HG02973 (cell line): ENCODE measurements around the gene DIP2C.
"Not testable (repeated sequence)": the region's sequence is repeated elsewhere in the genome, so short reads cannot be mapped to it uniquely, and the experiment has no call there.

Source experiments
- ATAC-seq: cut with Tn5 transposase; IDR thresholded peaks from one replicate; pipeline ENCODE4 v1.9.1; 2021; ENCODE audit warnings: moderate library complexity; ENCODE audit not compliant: unreplicated experiment

DIP2C gene

GRCh38 chr10:271201-271600 is 418.3 kb downstream of the DIP2C start:
- no peak for ATAC-seq

- ATAC-seq, result no peak
Measured at GRCh38 chr10:269440-270074, 419.9 kb downstream of the DIP2C start.

GRCh38 chr10:267705-268104 is 421.8 kb downstream of the DIP2C start:
- ATAC-seq, result no peak

GRCh38 chr10:266974-267425 is 422.5 kb downstream of the DIP2C start:
- no peak for ATAC-seq

- ATAC-seq, result not testable (repeated sequence)
Measured at GRCh38 chr10:265816-266588, 423.5 kb downstream of the DIP2C start.

GRCh38 chr10:265074-265440 is 424.4 kb downstream of the DIP2C start:
- ATAC-seq, result not testable (repeated sequence)

- ATAC-seq, result not testable (repeated sequence)
Measured at GRCh38 chr10:264160-265073, 425.1 kb downstream of the DIP2C start.

- ATAC-seq, result no peak
Measured at GRCh38 chr10:260819-261429, 428.5 kb downstream of the DIP2C start.

- ATAC-seq, result no peak
Measured at GRCh38 chr10:251982-252582, 437.4 kb downstream of the DIP2C start.

- no peak for ATAC-seq
Measured at GRCh38 chr10:248307-248706, 441.2 kb downstream of the DIP2C start.

- no peak for ATAC-seq
Measured at GRCh38 chr10:247480-247879, 442.0 kb downstream of the DIP2C start.

- no peak for ATAC-seq
Measured at GRCh38 chr10:246431-246830, 443.0 kb downstream of the DIP2C start.

GRCh38 chr10:244227-244626 is 445.2 kb downstream of the DIP2C start:
- ATAC-seq, result no peak

- ATAC-seq, result no peak
Measured at GRCh38 chr10:241966-242643, 447.4 kb downstream of the DIP2C start.

GRCh38 chr10:241451-241850 is 448.0 kb downstream of the DIP2C start:
- ATAC-seq, result no peak

- ATAC-seq, result no peak
Measured at GRCh38 chr10:239109-239508, 450.4 kb downstream of the DIP2C start.

- ATAC-seq, result no peak
Measured at GRCh38 chr10:235915-236314, 453.6 kb downstream of the DIP2C start.

GRCh38 chr10:234708-235406 is 454.6 kb downstream of the DIP2C start:
- ATAC-seq, result no peak

GRCh38 chr10:232878-233277 is 456.6 kb downstream of the DIP2C start:
- no peak for ATAC-seq
